EH (cell line): ENCODE measurements around the gene CA4.
"Not testable (repeated sequence)": the region's sequence is repeated elsewhere in the genome, so short reads cannot be mapped to it uniquely, and the experiment has no call there.

Experiments
- DNase-seq: peaks from one replicate; pipeline ENCODE4 v3.0.0-alpha.2; 2015; ENCODE audit warnings: low read depth

CA4 gene

GRCh38 chr17:60149691-60150582 is at the start of gene CA4:
TSS of gene CA4 (plus strand) at chr17:60149973. CDS start at chr17:60150035, 62 bp downstream.
- DNase-seq: no peak

GRCh38 chr17:60100577-60100976 is 49.2 kb upstream of the CA4 start:
- not testable (repeated sequence) for DNase-seq

- DNase-seq: not testable (repeated sequence)
Observed at GRCh38 chr17:60102015-60102631, 47.6 kb upstream of the CA4 start.

DNA sequence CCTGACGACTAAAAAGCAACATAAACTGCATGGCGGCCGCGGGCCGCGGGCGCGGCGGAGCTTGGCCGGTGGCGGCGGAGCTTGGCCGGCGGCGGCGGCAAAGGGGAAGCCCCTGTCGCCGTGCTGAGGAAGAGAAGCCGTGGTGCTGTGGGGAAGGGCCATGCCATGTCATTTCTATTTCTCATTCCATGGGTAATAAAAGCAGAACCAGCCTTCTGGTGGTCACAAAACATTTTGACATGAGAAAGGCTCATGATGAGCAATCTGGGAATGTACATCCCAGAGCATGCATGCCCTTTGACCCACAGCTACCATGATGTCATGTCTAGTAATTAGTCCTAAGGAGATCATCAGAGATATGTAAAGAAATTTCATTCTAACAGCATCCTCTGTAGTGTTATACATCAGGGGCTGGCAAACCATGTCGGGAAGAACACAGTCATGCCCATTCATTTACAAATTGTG is 47.1 kb upstream of the CA4 start:
- DNase-seq: peak; percentile 83

GRCh38 chr17:60103957-60104356 is 45.8 kb upstream of the CA4 start:
- DNase-seq: no peak

DNA sequence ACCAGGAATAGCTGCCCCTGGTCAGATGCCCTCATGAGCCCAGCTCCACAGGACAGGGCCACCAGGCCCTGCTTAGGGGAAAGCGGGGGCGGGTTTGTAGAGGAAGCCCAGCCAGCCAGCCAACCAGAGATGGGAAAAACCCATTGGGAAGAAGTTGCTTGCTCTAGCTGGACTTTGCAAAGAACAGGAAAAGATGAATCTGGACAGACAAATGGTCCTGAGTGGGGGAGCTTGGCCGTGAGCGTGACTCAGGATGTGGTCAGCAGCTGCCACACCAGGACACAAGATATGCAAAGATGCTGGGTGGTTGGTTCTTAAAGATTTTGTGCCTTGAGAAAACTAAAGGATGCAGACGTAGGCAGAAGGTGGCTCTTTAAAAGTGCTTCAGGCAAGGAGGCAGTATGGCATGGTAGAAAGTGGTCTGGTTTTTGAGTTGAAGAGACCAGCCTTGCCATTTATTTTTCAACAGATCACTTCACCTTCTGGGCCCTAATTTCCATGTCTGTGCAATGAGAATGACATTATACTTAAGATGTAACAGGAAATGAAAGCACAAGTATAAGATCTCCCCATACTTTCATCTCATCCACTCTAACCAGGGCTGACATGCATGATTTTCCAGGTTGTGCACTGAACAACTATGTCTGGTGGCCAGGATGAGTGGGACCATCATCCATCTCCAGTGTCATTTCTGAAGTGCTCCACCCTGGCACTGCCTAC is 43.3 kb upstream of the CA4 start:
- peak; percentile 84 for DNase-seq

- peak; percentile 58 for DNase-seq
Observed at GRCh38 chr17:60107526-60108257, 42.1 kb upstream of the CA4 start.

DNA sequence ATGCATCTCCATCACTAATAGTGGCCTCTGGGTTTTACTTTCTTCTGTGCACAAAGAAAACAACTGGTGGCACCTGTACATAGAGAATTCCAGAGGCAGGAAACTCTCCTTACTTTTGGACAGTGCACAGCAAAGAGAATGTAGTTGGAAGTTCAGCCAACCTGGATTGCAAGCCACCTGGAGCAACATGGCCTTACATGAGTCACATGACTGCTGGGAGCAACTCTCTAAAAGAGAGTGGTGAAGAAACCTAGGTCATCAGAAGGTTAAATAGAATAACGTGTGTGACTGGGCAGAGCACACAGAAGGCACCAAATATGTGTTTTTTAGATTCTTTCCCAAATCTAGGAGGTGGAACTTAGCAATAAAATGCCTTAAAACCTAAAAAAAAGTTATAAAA is 41.5 kb upstream of the CA4 start:
- DNase-seq: not testable (repeated sequence)

DNA sequence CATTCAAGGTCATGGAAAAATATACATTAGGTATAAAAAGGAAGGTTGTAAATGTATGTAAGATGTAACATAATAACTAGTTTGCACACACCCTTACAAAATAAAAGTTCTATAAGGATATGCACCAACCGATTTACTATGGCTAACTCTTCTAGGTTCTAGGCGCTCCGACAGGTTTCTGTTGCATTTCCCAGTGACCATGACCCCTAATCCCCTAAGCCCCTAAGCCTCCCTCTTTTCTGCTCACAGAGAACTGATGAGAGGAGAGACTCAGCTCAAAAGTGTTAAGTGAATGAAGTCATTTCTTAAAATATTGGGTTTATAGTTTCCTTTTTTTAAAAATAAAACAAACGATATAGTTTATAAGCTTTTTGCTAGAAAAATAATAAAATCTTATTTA is 41.1 kb upstream of the CA4 start:
- no peak for DNase-seq

- DNase-seq: no peak
Observed at GRCh38 chr17:60109161-60109560, 40.6 kb upstream of the CA4 start.

DNA sequence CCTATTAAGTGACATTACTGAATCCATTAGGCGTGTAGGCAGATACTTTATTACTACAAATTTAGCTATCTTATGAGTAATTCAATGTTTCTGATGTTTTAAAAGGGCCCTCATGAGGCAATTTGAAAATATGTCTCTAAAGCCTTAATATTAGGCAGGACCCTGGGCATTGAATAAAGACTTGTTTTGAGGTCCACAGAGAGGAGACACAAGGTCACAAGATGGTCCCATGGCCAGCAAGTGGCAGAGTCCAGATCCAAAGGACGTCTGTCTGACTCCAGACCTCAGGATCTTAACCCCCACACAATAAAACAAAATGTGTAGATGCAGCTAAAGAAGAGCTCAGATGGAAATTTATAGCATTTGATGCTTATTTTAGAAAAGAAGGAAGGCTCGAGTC is 39.2 kb upstream of the CA4 start:
- no peak for DNase-seq

DNA sequence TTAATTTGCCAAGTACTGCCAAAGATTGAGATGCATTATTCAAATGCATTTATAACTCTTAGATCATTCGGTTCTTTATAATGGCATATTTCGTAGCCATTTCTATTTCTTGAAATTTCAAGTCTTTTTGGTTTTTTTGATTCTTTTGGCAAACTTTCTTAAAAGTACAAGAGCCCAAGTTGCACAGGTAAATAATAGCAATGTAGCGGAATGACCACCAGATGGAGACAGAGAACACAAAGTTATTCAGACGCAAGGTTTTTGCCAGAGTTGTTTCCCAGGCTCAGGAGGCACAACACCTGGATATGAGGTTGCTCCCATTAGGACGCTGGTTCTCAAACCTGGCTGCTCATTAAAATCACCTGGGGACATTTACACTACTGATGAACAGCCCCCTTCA is 38.1 kb upstream of the CA4 start:
- not testable (repeated sequence) for DNase-seq

DNA sequence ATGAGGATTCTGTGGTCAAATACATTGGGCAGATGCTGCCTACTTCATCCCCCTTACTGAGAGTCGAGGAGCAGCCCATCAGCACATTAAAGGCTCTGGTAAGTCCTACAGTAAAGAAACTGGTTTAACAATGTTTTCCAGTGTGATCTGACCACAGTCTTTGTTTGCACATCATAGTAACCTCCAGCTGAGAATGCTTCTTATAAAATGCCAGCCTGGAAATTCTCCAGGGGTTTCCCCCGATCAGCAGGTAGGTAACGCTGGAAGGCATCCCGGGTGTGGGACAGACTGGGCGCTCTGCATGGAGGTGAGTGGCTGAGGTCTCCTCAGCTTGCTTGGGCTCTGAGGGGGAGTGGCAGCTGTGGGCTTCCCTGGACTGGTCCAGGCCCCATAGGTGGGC is 34.4 kb upstream of the CA4 start:
- DNase-seq: not testable (repeated sequence)

DNA sequence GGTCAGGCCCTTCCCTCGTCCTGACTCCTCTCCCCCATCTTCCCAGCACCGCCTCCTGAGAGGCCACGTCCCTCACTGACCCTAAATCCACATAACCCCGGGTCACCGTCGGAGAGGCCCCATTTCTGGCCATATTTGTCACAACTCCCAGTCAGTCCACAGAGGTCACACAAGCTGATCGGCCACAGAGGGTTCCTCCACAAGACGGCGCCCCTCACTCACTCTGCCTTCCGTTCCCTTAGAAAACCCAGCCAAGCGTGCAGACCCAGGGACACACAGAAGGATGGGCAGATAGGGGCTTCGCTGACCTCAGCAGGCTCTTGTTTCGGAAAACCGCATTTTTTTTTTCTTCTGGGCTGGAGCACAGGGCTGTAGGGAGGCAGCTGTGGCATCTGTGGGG is 33.6 kb upstream of the CA4 start:
- not testable (repeated sequence) for DNase-seq

DNA sequence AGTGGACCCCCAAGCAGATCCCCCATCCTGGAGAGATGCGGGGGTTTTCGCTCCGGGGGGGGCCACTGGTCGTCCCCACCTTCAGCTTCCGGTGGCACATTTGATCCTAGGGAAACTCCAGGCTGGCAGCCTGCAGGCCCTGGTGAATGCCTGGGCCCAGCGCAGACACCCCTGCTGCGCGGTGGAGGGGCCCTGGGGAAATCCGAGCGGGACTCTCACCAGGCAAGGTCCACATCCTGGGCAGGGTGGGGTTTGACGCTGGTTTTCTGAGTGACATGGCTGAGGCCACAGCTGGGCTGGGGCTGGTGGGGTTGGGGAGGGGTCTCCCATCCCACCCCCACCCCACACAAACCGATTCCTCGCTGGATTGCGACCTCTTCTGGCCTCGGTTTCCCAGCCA is 30.6 kb upstream of the CA4 start:
- DNase-seq: not testable (repeated sequence)

DNA sequence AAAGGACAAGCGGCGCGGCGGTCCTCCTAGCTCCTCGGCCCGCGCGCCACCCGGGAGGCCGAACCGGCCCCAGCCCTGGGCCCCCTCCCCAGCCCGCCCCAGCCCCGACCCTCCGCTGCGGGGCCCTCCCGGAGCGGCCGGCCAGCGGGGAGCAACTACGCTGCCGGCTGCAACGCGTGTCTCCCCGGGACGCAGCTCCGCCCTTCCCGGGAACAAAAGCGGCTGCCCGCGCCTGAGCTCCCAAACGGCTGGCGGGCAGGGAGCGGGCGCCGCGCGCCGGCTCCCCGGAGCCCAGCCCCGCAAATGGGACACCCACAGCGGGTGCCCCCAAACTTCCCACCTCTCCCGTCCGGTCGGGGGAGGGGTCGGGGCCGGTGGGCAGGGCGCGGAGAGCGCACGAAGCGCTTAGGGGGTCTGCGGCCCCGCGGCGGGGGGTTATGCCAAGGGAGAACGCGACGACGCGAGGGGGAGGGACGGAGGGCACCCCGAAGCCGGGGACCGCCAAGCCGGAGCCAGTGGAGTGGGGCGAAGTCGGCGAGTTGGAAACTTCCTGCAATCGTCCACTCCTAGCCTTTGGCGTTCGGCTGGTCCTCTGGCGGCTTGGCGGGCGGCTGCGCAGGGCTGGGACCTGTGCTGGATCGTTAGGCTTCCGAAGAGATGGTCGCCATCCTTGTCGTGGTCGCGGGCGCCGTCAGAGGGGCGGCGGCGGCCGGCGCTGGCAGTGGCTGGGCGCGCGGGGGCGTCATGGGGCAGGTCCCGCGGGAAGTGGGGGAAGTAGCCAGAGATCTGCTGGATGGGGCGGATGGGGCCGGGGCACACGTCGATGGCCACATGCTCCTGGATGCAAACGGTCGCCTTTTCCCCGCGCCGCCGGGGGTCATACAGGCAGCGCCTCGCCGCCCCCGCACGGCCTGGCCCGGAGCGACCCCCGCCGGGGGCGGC is 29.7 kb upstream of the CA4 start:
- not testable (repeated sequence) for DNase-seq

DNA sequence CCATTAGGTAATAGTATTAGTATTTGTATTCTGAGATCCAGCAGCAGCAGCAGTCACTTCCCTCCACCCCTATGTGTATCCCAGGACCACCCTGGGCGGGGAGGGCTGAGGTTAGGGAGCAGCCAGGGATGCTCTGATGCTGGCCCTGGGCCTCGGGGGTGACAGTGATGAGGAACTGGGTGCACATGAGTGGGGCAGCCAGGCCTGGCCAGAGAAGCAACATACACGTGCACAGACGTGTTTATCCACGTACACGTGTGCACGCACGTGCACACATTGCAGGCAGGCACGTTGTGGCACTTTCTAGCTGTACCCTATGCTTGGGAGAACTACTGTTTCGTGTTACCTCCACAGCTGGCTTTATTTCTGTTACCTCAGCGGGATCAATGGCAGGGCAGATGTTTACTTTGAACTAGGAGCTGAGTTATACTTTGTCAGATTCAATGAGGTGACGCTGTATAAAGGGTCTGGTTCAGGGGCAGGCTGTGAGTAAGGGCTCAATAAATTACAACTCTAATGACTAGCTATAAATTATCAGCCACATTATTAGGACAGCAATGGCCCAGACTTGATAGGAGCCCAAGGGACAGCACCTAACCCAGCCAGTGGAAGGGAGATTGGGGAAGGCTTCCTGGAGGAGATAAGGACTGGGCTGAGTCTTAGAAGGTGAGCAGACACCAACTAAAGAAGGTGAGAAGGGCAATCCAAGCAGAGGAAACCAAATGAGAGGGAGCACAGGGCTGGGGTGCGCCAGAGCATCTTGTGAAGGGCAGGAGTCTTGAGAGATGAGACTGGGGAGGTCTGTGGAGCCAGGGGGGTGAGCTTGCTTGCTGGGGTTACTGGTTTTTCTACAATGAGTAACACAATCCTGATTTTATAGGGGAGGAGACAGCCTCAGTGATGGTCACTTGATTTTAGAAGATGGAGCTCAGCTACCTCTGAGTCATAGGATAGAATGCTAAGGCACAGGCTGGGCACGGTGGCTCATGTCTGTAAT is 22.4 kb upstream of the CA4 start:
- DNase-seq: no peak

DNA sequence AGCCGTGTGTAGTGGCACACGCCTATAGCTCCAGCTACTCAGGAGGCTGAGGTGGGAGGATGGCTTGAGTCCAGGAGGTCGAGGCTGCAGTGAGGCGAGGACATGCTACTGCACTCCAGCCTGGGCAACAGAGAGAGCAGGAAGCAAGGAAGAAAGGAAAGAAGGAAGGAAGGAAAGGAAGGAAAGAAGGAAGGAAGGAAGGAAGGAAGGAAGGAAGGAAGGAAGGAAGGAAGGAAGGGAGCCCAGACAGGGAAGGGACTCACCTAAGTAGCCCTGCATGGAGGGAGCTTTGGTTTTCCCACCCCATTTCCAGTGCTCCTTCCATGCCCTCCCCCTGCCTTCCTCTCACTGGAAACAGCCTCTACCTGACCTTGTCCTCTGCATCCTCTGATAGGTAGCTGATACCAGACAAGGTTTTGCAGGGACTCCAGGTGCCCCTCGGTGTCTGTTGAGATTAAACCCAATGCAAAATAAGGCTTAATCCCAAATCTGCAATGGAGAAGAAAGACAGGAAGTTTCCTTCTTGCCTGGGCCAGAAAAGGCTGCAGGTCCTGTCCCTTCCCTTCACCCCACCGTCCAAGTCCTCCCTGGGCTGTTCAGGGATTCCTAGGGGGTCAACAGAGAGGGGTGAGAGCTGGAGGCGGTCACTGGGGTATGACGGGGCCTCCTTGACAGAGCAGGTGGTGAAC is 21.5 kb upstream of the CA4 start:
- DNase-seq: no peak

DNA sequence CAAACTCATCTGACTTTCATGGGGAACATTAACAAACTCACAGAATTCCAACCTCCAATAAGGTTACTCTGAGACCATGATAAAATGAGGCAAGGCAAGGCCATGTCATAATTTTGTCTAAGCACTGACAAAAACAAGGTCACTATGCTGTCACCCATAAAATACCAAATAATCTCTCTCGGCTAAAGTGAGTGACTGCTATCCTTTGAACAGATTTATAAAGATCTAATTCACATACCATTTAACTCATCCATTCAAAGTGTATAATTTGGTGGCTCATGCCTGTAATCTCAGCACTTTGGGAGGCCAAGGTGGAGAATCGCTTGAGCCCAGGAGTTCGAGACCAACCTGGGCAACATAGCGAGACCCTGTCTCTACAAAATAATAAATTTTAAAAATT is 20.6 kb upstream of the CA4 start:
- DNase-seq: no peak
